ENCODE measurements around the gene OR52E5. TPM values are rescaled to one million over a fixed set of nuclear protein-coding genes. Genes with fewer than 3 reads are reported as not detected.

Gene OR52E5
- not detected in 2 replicates for polyA plus RNA-seq (2013)

DNA sequence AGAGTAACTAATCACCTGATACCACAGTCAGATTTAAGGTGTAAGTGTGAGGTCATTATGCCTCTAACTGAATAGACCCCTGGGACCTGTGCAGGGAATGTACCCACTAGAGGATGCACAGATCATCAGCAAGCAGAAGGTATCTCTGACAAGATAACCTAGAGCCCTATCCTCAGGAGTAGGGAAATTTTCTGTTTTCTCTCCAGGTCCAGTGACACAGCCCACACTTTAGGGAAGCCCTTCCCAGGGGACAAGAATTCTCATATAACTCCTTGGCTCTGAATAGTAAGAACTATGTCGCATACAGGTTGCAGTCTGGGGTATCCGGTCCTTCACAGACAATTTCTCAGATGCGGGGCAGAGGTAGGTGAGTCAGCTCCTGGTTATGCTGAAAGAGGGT, at the start of gene OR52E5:
OR52E5 (plus strand) TSS at position 301 of the 400 bp plus-strand sequence. CDS start 7,569 bp downstream, outside the sequence.
- Histone ChIP-seq H3K23ac (ENCODE audit: low read length) (no peak within 1 kb of the TSS), H3K79me1 (ENCODE audit: low read length) (no peaks in the 10 kb centered on the region), H3K4ac (ENCODE audit: low read depth, low read length) (no peak within 1 kb of the TSS), H2AK5ac (ENCODE audit: low read length) (no peak within 1 kb of the TSS), H2AFZ (ENCODE audit: insufficient read depth, low read length, poor library complexity) (no peak within 1 kb of the TSS), H2BK12ac (ENCODE audit: low read length) (no peak within 1 kb of the TSS), H3K4me1 (ENCODE audit: control insufficient read depth in 1 of 2, insufficient read depth in 2 of 2, low read length in 2 of 2) (no peaks in the 10 kb centered on the region), H3K9me3 (ENCODE audit: insufficient read depth, low read depth, low read length) (no peaks in the 10 kb centered on the region), H3K36me3 (ENCODE audit: control insufficient read depth in 1 of 2, insufficient read depth in 2 of 2, low read length in 2 of 2) (no peaks in the 10 kb centered on the region), H3K27ac (ENCODE audit: low read depth, low read length) (no peak within 1 kb of the TSS), H3K4me3 (ENCODE audit: low read depth, low read length) (no peak within 1 kb of the TSS), H3K14ac (ENCODE audit: low read length) (no peak within 1 kb of the TSS), H3K9ac (ENCODE audit: low read length) (no peak within 1 kb of the TSS), H4K12ac (ENCODE audit: low read depth, low read length) (no peak within 1 kb of the TSS), H3K27me3 (ENCODE audit: insufficient read depth, low read length) (no peaks in the 10 kb centered on the region), H4K91ac (ENCODE audit: low read depth, low read length) (no peak within 1 kb of the TSS), H4K8ac (ENCODE audit: low read depth, low read length) (no peak within 1 kb of the TSS), H3K79me2 (ENCODE audit: control insufficient read depth, insufficient read depth, low read length, poor library complexity) (no peaks in the 10 kb centered on the region), H3K4me2 (ENCODE audit: low read length) (no peak within 1 kb of the TSS), H2BK5ac (ENCODE audit: low read depth, low read length, poor library complexity) (no peak within 1 kb of the TSS), H3K18ac (ENCODE audit: low read length) (no peak within 1 kb of the TSS), H2BK120ac (ENCODE audit: insufficient read depth, low read length, poor library complexity) (no peak within 1 kb of the TSS)
- no peak for DNase-seq
- no CpG with 5 or more reads among the region's 3 CpGs for WGBS (ENCODE audit: extremely low coverage, insufficient coverage, insufficient read length)

DNA sequence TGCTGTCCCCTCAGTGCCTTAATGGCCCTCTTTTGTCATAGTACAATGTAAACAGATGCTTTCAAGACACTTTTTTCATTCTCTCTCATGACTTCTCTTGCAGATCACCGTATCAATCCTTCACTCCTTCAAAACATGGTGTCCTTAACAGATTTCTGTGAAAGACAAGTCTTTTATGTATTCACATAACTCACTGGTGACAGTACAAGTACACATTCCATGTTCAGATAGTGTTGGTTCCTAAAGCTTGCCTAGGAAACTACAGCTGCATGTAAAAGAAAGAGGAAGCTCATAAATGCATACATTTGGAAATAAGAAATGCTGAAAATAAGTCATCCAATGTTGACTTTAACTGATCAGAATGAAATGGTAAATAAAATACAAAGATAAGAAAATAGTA, 46.3 kb upstream of the OR52E5 start:
- Histone ChIP-seq H3K36me3 (ENCODE audit: control insufficient read depth in 1 of 2, insufficient read depth in 2 of 2, low read length in 2 of 2) (no peaks in the 10 kb centered on the region), H4K91ac (ENCODE audit: low read depth, low read length) (no peak overlapping the region), H2AK5ac (ENCODE audit: low read length) (no peak overlapping the region), H4K8ac (ENCODE audit: low read depth, low read length) (no peak overlapping the region), H3K27me3 (ENCODE audit: insufficient read depth, low read length) (no peaks in the 10 kb centered on the region), H3K79me2 (ENCODE audit: control insufficient read depth, insufficient read depth, low read length, poor library complexity) (no peaks in the 10 kb centered on the region), H3K18ac (ENCODE audit: low read length) (no peak overlapping the region), H2BK5ac (ENCODE audit: low read depth, low read length, poor library complexity) (no peak overlapping the region), H2BK120ac (ENCODE audit: insufficient read depth, low read length, poor library complexity) (no peak overlapping the region), H3K4me2 (ENCODE audit: low read length) (no peak overlapping the region), H3K4me3 (ENCODE audit: low read depth, low read length) (no peak overlapping the region), H2BK12ac (ENCODE audit: low read length) (no peak overlapping the region), H2AFZ (ENCODE audit: insufficient read depth, low read length, poor library complexity) (no peak overlapping the region), H3K9me3 (ENCODE audit: insufficient read depth, low read depth, low read length) (no peaks in the 10 kb centered on the region), H3K9ac (ENCODE audit: low read length) (no peak overlapping the region), H3K14ac (ENCODE audit: low read length) (no peak overlapping the region), H3K23ac (ENCODE audit: low read length) (no peak overlapping the region), H4K12ac (ENCODE audit: low read depth, low read length) (no peak overlapping the region), H3K79me1 (ENCODE audit: low read length) (no peaks in the 10 kb centered on the region), H3K27ac (ENCODE audit: low read depth, low read length) (no peak overlapping the region), H3K4ac (ENCODE audit: low read depth, low read length) (no peak overlapping the region), H3K4me1 (ENCODE audit: control insufficient read depth in 1 of 2, insufficient read depth in 2 of 2, low read length in 2 of 2) (no peaks in the 10 kb centered on the region)
- no peak for DNase-seq
- no CpG with 5 or more reads among the region's 1 CpG for WGBS (ENCODE audit: extremely low coverage, insufficient coverage, insufficient read length)

DNA sequence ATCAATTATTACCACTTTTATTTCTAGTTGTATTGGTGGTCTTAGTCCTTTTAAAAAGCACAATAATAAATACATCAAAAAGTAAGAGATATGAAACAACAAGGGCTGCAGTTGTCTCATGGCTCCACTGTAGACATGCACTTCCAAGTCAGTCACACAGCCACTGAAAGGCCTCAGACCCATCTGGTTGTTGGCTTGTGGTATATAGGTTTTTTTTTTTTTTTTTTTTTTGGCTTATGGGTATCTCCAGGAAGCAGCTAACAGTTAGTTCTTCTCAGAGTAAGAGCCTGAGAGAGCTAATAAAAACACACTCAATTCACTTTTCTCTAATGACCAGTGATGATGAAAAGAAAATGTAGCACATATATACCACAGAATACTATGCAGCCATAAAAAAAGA, 45.3 kb upstream of the OR52E5 start:
- Histone ChIP-seq H2BK12ac (ENCODE audit: low read length) (no peak overlapping the region), H4K8ac (ENCODE audit: low read depth, low read length) (no peak overlapping the region)

DNA sequence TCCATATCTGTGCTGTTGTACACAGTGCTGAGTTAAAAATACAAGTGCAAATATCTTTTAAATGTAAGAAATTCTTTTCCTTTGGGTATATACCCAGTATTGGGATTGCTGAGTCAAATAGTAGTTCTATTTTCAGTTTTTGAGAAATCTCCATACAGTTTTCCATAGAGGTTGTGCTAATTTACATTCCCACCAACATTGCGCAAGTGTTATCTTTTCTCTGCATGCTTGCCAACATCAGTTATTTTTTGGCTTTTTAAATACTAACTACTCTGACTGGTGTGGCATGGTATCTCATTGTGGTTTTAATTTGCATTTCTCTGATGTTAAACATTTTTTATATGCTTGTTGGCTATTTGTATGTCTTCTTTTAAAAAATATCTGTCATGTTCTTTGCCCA, 42.0 kb upstream of the OR52E5 start:
- no peak overlapping the region for H3K14ac ChIP-seq (ENCODE audit: low read length)
- no peak overlapping the region for H3K4me2 ChIP-seq (ENCODE audit: low read length)
- no peaks in the 10 kb centered on the region for H3K79me1 ChIP-seq (ENCODE audit: low read length)
- H3K4ac ChIP-seq (ENCODE audit: low read depth, low read length) = no peak overlapping the region
- no peak for DNase-seq
- no peaks in the 10 kb centered on the region for H3K36me3 ChIP-seq (ENCODE audit: control insufficient read depth in 1 of 2, insufficient read depth in 2 of 2, low read length in 2 of 2)
- no peaks in the 10 kb centered on the region for H3K4me1 ChIP-seq (ENCODE audit: control insufficient read depth in 1 of 2, insufficient read depth in 2 of 2, low read length in 2 of 2)
- H3K4me3 ChIP-seq (ENCODE audit: low read depth, low read length) = no peak overlapping the region
- no peak overlapping the region for H4K91ac ChIP-seq (ENCODE audit: low read depth, low read length)
- H3K9ac ChIP-seq (ENCODE audit: low read length) = no peak overlapping the region
- no peak overlapping the region for H4K8ac ChIP-seq (ENCODE audit: low read depth, low read length)
- H3K27ac ChIP-seq (ENCODE audit: low read depth, low read length) = no peak overlapping the region
- H3K23ac ChIP-seq (ENCODE audit: low read length) = no peak overlapping the region
- no peaks in the 10 kb centered on the region for H3K27me3 ChIP-seq (ENCODE audit: insufficient read depth, low read length)
- H3K9me3 ChIP-seq (ENCODE audit: insufficient read depth, low read depth, low read length) = no peaks in the 10 kb centered on the region
- H2BK120ac ChIP-seq (ENCODE audit: insufficient read depth, low read length, poor library complexity) = no peak overlapping the region
- no peak overlapping the region for H2BK5ac ChIP-seq (ENCODE audit: low read depth, low read length, poor library complexity)
- no peak overlapping the region for H3K18ac ChIP-seq (ENCODE audit: low read length)
- H2BK12ac ChIP-seq (ENCODE audit: low read length) = no peak overlapping the region
- H3K79me2 ChIP-seq (ENCODE audit: control insufficient read depth, insufficient read depth, low read length, poor library complexity) = no peaks in the 10 kb centered on the region
- no peak overlapping the region for H2AK5ac ChIP-seq (ENCODE audit: low read length)
- H2AFZ ChIP-seq (ENCODE audit: insufficient read depth, low read length, poor library complexity) = no peak overlapping the region
- H4K12ac ChIP-seq (ENCODE audit: low read depth, low read length) = no peak overlapping the region
- no CpG with 5 or more reads among the region's 1 CpG for WGBS (ENCODE audit: extremely low coverage, insufficient coverage, insufficient read length)

More for the DNA sequence above, 45.3 kb upstream of the OR52E5 start:
- Histone ChIP-seq H3K36me3 (ENCODE audit: control insufficient read depth in 1 of 2, insufficient read depth in 2 of 2, low read length in 2 of 2) (no peaks in the 10 kb centered on the region), H4K91ac (ENCODE audit: low read depth, low read length) (no peak overlapping the region), H3K18ac (ENCODE audit: low read length) (no peak overlapping the region), H3K4me1 (ENCODE audit: control insufficient read depth in 1 of 2, insufficient read depth in 2 of 2, low read length in 2 of 2) (no peaks in the 10 kb centered on the region), H2AFZ (ENCODE audit: insufficient read depth, low read length, poor library complexity) (no peak overlapping the region), H2BK5ac (ENCODE audit: low read depth, low read length, poor library complexity) (no peak overlapping the region), H3K27ac (ENCODE audit: low read depth, low read length) (no peak overlapping the region), H2AK5ac (ENCODE audit: low read length) (no peak overlapping the region), H3K4ac (ENCODE audit: low read depth, low read length) (no peak overlapping the region), H3K79me2 (ENCODE audit: control insufficient read depth, insufficient read depth, low read length, poor library complexity) (no peaks in the 10 kb centered on the region), H3K9me3 (ENCODE audit: insufficient read depth, low read depth, low read length) (no peaks in the 10 kb centered on the region), H3K9ac (ENCODE audit: low read length) (no peak overlapping the region), H3K14ac (ENCODE audit: low read length) (no peak overlapping the region), H3K79me1 (ENCODE audit: low read length) (no peaks in the 10 kb centered on the region), H2BK120ac (ENCODE audit: insufficient read depth, low read length, poor library complexity) (no peak overlapping the region), H4K12ac (ENCODE audit: low read depth, low read length) (no peak overlapping the region), H3K23ac (ENCODE audit: low read length) (no peak overlapping the region), H3K27me3 (ENCODE audit: insufficient read depth, low read length) (no peaks in the 10 kb centered on the region), H3K4me3 (ENCODE audit: low read depth, low read length) (no peak overlapping the region), H3K4me2 (ENCODE audit: low read length) (no peak overlapping the region)
- no peak for DNase-seq
